ENCODE data around the gene COPS4. TPM values are rescaled to one million over a fixed set of nuclear protein-coding genes. Genes with fewer than 3 reads are reported as not detected.
"Not testable (repeated sequence)": the region's sequence is repeated elsewhere in the genome, so short reads cannot be mapped to it uniquely, and the experiment has no call there.

Gene COPS4
- total RNA-seq, 1 donor from 2014 or later: 27.6 TPM

DNA sequence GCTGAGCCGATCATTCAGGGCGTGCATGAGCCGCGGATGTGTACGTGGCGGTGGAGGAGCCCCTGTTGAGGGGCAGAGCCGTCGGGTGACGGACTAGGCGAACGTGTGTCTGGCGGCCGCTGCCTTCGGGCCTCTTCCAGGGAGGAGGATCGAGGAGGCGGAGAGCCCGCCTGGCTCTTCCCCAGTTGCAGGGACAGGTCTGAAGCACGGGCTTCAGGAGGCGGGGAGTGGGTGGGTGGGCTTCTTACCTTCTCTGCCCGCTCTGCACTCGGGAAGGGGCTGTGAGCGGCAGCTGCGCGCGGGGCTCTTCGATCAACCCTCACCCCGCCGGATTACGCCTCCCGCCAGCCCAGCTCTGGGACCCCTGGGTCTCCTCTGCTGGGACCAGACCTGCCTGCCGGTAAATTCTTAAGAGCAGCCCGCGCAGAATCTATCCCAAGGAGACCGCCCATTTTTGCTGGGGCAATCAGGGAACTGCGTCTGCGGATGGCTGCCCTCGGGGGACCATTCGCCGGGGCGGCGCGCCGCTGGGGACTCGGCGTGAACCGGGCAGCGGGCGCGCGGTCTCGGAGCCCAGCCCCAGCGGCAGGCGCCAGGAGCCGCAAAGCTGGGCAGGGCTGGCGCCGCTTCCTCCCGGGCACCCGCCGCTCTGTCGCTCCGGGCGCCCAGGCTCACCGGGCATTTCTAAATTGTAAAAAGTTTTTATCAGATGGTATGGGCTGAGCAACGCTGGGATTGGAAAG is 74.7 kb downstream of the COPS4 start:
- TF ChIP-seq, protein P1, sequence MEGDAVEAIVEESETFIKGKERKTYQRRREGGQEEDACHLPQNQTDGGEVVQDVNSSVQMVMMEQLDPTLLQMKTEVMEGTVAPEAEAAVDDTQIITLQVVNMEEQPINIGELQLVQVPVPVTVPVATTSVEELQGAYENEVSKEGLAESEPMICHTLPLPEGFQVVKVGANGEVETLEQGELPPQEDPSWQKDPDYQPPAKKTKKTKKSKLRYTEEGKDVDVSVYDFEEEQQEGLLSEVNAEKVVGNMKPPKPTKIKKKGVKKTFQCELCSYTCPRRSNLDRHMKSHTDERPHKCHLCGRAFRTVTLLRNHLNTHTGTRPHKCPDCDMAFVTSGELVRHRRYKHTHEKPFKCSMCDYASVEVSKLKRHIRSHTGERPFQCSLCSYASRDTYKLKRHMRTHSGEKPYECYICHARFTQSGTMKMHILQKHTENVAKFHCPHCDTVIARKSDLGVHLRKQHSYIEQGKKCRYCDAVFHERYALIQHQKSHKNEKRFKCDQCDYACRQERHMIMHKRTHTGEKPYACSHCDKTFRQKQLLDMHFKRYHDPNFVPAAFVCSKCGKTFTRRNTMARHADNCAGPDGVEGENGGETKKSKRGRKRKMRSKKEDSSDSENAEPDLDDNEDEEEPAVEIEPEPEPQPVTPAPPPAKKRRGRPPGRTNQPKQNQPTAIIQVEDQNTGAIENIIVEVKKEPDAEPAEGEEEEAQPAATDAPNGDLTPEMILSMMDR (IDR thresholded peaks at IDR 0.05; ENCODE audit: insufficient read depth, low read length, poor library complexity, severe bottlenecking): no peak
- no peaks in the 10 kb centered on the region for H3K36me3 ChIP-seq (ENCODE audit: control insufficient read depth, insufficient read depth, low read length)
- peak overlapping the region; percentile 54 for H3K4me3 ChIP-seq (ENCODE audit: low read depth, low read length)
- DNase-seq (ENCODE audit: low read depth): no peak
- no peaks in the 10 kb centered on the region for H3K27me3 ChIP-seq (ENCODE audit: control insufficient read depth, insufficient read depth, low read length)

DNA sequence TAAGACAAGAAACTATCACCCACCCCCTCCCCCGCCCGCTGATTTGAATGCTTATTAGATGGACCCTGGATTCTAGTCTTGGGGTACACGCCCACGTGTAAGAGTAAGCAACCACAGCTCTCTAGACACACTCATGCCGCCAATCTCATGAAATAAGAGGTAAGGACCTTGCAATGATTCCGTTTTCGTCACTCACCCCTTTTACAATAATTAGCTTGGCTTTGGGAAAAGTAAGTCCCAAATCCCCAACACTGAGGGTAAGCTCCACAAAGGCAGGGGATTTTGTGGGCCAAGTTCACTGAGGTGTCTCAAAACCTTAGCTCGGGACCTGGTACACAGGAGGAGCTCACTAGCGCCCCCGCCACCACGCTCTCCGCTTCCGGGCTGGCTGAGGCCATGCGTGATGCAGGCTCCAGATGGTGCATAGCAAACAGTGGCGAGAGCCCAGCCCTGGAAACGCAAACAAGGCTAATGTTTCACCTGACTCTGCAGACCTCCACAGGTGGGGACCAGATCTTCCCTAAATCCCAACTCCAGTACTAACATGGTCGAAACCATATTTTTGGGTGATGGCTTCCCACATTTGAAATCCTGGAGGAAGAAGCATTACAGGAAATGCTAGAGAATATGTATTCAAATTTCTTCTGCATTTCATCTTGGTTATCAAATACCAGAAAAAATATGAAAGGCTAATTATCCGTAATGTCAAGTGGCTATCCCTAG is 75.4 kb downstream of the COPS4 start:
- no peak for DNase-seq (ENCODE audit: low read depth)
- Histone ChIP-seq H3K36me3 (ENCODE audit: control insufficient read depth, insufficient read depth, low read length) (no peaks in the 10 kb centered on the region), H3K4me3 (ENCODE audit: low read depth, low read length) (peak overlapping the region; percentile 54), H3K27me3 (ENCODE audit: control insufficient read depth, insufficient read depth, low read length) (no peaks in the 10 kb centered on the region)
- TF ChIP-seq, protein P1 (IDR thresholded peaks at IDR 0.05; ENCODE audit: insufficient read depth, low read length, poor library complexity, severe bottlenecking): peak; percentile 93

DNA sequence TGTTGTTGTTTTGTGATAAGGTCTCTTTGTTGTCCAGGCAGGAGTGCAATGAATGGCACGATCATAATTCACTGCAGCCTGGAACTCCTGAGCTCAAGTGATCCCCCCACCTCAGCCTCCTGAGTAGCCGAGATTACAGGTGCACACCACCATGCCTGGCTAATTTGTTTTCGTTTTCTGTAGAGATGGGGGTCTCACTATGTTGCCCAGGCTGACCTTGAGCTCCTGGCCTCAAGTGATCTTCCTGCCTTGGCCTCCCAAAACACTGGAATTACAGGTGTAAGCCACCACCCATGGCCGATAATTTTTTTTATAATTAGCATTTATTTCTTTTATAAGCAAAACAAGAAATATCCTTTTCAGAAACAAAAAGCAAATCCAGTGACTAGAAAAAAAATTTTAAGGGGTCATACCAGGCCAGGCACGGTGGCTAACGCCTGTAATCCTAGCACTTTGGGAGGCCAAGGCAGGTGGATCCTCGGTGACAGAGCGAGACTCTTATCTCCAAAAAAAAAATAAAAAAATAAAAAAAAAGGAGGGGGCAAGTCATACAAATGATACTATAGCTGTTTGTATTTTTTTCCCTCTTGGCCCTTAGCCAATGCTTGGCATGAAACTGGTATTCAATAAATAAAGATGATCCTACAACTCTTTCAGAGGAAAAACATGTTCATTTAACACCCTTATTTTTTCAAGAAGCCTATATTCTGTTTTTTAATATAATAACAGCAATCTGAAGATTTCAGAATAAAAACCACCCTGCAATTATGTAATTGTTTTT is 76.2 kb downstream of the COPS4 start:
- TF ChIP-seq, protein P1 (IDR thresholded peaks at IDR 0.05; ENCODE audit: insufficient read depth, low read length, poor library complexity, severe bottlenecking): no peak

DNA sequence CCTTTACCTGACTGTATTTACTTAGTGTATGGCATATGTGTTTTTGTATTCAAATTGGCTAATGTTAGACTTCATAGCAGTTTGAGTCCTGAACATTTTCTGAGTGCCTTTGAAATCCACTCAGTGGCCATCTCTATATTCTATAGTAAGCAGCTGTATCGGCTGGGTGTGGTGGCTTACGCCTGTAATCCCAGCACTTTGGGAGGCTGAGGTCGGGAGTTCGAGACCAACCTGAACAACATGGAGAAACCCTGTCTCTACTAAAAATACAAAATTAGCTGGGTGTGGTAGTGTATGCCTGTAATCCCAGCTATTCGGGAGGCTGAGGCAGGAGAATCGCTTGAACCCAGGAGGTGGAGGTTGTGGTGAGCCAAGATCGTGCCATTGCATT is 76.8 kb downstream of the COPS4 start:
- not testable (repeated sequence) for H3K27me3 ChIP-seq (ENCODE audit: control insufficient read depth, insufficient read depth, low read length); DNase-seq (ENCODE audit: low read depth); H3K4me3 ChIP-seq (ENCODE audit: low read depth, low read length); H3K36me3 ChIP-seq (ENCODE audit: control insufficient read depth, insufficient read depth, low read length)

More for the DNA sequence above, 76.2 kb downstream of the COPS4 start:
- Histone ChIP-seq H3K27me3 (ENCODE audit: control insufficient read depth, insufficient read depth, low read length) (no peaks in the 10 kb centered on the region), H3K36me3 (ENCODE audit: control insufficient read depth, insufficient read depth, low read length) (no peaks in the 10 kb centered on the region), H3K4me3 (ENCODE audit: low read depth, low read length) (no peak overlapping the region)
- no peak for DNase-seq (ENCODE audit: low read depth)

DNA sequence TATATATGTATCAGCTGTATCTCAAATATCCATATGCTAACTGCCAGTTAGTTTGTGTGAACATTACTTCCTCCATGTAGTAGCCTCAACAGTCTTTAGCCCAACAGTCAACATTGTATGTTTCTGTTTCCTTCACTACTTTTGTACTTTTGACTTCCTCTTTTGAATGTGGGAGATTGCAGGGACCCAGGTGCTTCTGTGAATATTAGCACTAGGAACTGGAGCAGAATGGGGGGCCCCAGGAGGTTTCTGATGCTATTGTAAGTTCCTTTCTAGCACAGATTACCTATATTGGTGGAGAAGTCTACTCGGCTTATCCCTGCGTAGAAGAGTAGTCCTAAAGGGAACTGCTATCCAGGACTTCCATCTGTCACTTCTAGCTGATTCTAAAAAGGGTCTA is 77.2 kb downstream of the COPS4 start:
- Histone ChIP-seq H3K36me3 (ENCODE audit: control insufficient read depth, insufficient read depth, low read length) (no peaks in the 10 kb centered on the region), H3K27me3 (ENCODE audit: control insufficient read depth, insufficient read depth, low read length) (no peaks in the 10 kb centered on the region), H3K4me3 (ENCODE audit: low read depth, low read length) (no peak overlapping the region)
- TF ChIP-seq, protein P1 (IDR thresholded peaks at IDR 0.05; ENCODE audit: insufficient read depth, low read length, poor library complexity, severe bottlenecking): no peak
- DNase-seq (ENCODE audit: low read depth): no peak
